Osteoblast (primary cell): ENCODE measurements around the gene PGK2. TPM values are rescaled to one million over a fixed set of nuclear protein-coding genes. Genes with fewer than 3 reads are reported as not detected.

Experiments used
- DNase-seq: peaks from one replicate; pipeline ENCODE4 v3.0.0; 2011; ENCODE audit warnings: low spot score, mixed read lengths; ENCODE audit not compliant: insufficient read length; ENCODE audit errors: missing footprints
- H2AFZ ChIP-seq: 2 replicates; pipeline ENCODE4 v1.6.0; 2011; ENCODE audit warnings: mild to moderate bottlenecking, low read length
- H3K27ac ChIP-seq: 2 replicates; pipeline ENCODE4 v1.5.1; 2011; ENCODE audit warnings: mild to moderate bottlenecking, low read depth, low read length, moderate library complexity
- H3K27me3 ChIP-seq: 2 replicates; pipeline ENCODE4 v1.6.0; 2012; ENCODE audit warnings: mild to moderate bottlenecking, control low read depth, inconsistent platforms, low read length, moderate library complexity; ENCODE audit not compliant: insufficient read depth
- H3K36me3 ChIP-seq: 2 replicates; pipeline ENCODE4 v1.5.1; 2011; ENCODE audit warnings: mild to moderate bottlenecking, low read length, control low read depth, moderate library complexity; ENCODE audit not compliant: insufficient read depth
- H3K4me1 ChIP-seq: 2 replicates; pipeline ENCODE4 v1.5.1; 2011; ENCODE audit warnings: mild to moderate bottlenecking, low read length, control low read depth, moderate library complexity; ENCODE audit not compliant: insufficient read depth
- H3K4me2 ChIP-seq: 2 replicates; pipeline ENCODE4 v1.6.0; 2011; ENCODE audit warnings: mild to moderate bottlenecking, low read length; ENCODE audit not compliant: insufficient read depth
- H3K4me3 ChIP-seq: fragments of 200-600 bp; sonication (generic); 3 replicates; pipeline ENCODE4 v1.5.1; 2012; ENCODE audit warnings: mild to moderate bottlenecking, low read length, inconsistent platforms; ENCODE audit not compliant: insufficient read depth
- H3K79me2 ChIP-seq: 2 replicates; pipeline ENCODE4 v1.6.0; 2012; ENCODE audit warnings: mild to moderate bottlenecking, low read length, control low read depth, inconsistent platforms; ENCODE audit not compliant: insufficient read depth
- H3K9me3 ChIP-seq: 2 replicates; pipeline ENCODE4 v1.5.1; 2011; ENCODE audit warnings: low read depth, low read length, control low read depth
- H4K20me1 ChIP-seq: 2 replicates; pipeline ENCODE4 v1.6.0; 2012; ENCODE audit warnings: mild to moderate bottlenecking, low read length, control low read depth; ENCODE audit not compliant: insufficient read depth
- CTCF ChIP-seq: IDR thresholded peaks from 2 replicates; pipeline ENCODE4 v1.5.1; 2011; ENCODE audit warnings: mild to moderate bottlenecking, low read depth, low read length, moderate library complexity; ENCODE audit errors: extremely low read depth
- total RNA-seq: library from RNA; depleted of rRNA; stranded (reverse); fragments of >200 nt; gene quantifications from 2 replicates; pipeline ENCODE4 v1.2.3, GENCODE V29; 2012

The PGK2 gene
- total RNA-seq, 1 donor = not detected

GRCh38 chr6:49775043-49775442 lies 12.0 kb downstream of the PGK2 start:
- Histone ChIP-seq H2AFZ (no peak overlapping the region), H3K27ac (no peak overlapping the region), H3K4me2 (no peak overlapping the region), H3K4me1 (no peaks in the 10 kb centered on the region), H3K27me3 (no peaks in the 10 kb centered on the region), H4K20me1 (no peaks in the 10 kb centered on the region), H3K36me3 (no peaks in the 10 kb centered on the region), H3K79me2 (no peaks in the 10 kb centered on the region), H3K4me3 (no peak overlapping the region), H3K9me3 (no peaks in the 10 kb centered on the region)
- no peak for TF ChIP-seq CTCF
- no peak for DNase-seq

- no peaks in the 10 kb centered on the region for H3K27me3 ChIP-seq
Observed at GRCh38 chr6:49772285-49772684, 14.8 kb downstream of the PGK2 start.

GRCh38 chr6:49766762-49767161 lies 20.3 kb downstream of the PGK2 start:
- no peaks in the 10 kb centered on the region for H3K9me3 ChIP-seq
- H3K4me2 ChIP-seq = no peak overlapping the region
- H3K79me2 ChIP-seq = no peaks in the 10 kb centered on the region
- DNase-seq = no peak
- H3K4me3 ChIP-seq = no peak overlapping the region
- H2AFZ ChIP-seq = no peak overlapping the region
- H4K20me1 ChIP-seq = no peaks in the 10 kb centered on the region
- no peaks in the 10 kb centered on the region for H3K4me1 ChIP-seq
- no peak overlapping the region for H3K27ac ChIP-seq
- TF ChIP-seq CTCF = no peak
- H3K36me3 ChIP-seq = no peaks in the 10 kb centered on the region
- H3K27me3 ChIP-seq = no peaks in the 10 kb centered on the region

More at GRCh38 chr6:49772285-49772684, 14.8 kb downstream of the PGK2 start:
- no peak for DNase-seq
- Histone ChIP-seq H3K4me2 (no peak overlapping the region), H3K9me3 (no peaks in the 10 kb centered on the region), H2AFZ (no peak overlapping the region), H3K27ac (no peak overlapping the region), H4K20me1 (no peaks in the 10 kb centered on the region), H3K79me2 (no peaks in the 10 kb centered on the region), H3K4me3 (no peak overlapping the region), H3K4me1 (no peaks in the 10 kb centered on the region), H3K36me3 (no peaks in the 10 kb centered on the region)
- TF ChIP-seq CTCF = no peak

- no peaks in the 10 kb centered on the region for H3K4me1 ChIP-seq
- DNase-seq = no peak
- no peaks in the 10 kb centered on the region for H3K36me3 ChIP-seq
- TF ChIP-seq CTCF = no peak
- H3K27ac ChIP-seq = no peak overlapping the region
- H3K9me3 ChIP-seq = no peaks in the 10 kb centered on the region
- no peak overlapping the region for H3K4me2 ChIP-seq
- H2AFZ ChIP-seq = no peak overlapping the region
- H4K20me1 ChIP-seq = no peaks in the 10 kb centered on the region
- H3K27me3 ChIP-seq = no peaks in the 10 kb centered on the region
- no peaks in the 10 kb centered on the region for H3K79me2 ChIP-seq
- H3K4me3 ChIP-seq = no peak overlapping the region
Observed at GRCh38 chr6:49764571-49765236, 22.4 kb downstream of the PGK2 start.
